ENCODE measurements around the gene PPIL4.

PPIL4 gene

DNA sequence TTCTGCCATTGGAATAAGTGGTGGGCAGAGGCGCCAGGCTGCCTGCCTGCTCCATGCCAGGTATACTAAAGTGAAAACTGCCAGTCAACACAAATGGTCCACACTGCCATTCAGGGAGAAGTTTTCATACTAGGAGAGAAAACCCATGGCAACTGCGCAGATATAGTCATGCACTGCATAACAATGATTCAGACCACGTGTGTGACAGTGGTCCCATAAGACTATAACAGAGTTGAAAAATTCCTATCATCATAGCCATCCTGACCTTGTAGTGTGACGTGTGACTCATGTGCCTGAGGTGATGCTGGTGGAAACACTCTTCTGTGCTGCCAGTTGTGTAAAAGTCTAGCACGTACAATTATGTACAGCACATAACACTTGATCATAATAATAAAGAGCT is 86.1 kb downstream of the PPIL4 start:
- DNase-seq = no peak

DNA sequence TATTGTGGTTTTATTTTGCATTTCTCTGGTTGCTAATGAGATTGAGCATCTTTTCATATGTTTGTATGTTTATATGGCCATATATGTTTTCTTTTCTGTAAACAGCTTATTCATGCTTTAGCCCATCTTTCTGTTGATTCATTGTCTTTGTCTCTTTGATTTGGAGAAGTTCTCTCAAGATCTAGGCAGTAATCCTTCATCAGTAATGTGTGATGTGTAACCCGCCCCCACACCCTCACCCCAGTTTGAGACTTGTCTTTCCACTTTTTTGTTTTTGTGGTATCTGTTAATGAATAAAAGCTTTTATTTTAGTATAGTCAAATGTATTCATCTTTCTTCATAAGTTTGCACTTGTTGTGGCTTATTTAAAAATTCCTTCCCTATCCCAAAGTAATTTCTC is 87.0 kb downstream of the PPIL4 start:
- DNase-seq = no peak

DNA sequence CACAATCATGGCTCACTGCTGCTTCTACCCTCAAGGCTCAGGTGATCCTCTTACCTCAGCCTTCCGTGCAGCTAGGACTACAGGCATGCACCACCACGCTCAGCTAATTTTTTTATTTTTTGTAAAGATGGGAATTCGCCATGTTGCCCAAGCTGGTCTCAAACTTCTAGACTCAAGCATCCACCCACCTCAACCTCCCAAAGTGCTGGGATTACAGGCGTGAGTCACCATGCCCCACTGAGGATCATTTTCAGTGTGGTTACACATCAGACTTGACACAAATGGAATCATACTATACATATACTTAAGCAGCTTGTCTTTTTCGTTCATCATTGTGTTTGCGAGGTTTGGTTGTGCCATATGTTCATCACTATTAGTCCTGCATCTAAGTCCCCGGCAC is 87.6 kb downstream of the PPIL4 start:
- DNase-seq = no peak

DNA sequence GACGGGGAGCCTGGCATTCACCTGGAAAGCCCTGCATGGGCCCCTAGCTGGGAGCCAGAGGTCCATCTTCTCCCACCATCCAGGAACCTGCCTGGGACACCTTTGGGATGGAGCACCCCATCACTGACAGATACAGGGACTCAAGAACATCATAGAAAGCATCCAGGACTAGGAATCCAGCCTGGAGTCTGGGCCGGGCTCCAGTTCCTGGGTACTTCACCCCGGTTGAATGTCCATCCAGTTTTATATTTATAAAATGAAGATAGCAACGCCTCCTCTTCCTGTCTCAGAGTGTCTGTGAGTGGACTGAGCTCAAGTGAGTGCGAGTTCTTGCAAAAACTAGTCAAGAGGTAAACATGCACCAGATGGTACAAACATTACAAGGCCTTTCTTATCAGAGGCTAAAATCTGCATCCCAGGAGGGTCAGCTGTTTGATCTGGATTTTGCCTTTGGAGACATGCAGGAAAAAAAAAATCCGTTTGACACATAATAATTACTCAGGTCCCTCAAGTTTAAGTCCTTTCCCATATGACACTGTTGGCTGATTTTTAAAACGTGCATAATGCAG is 88.4 kb downstream of the PPIL4 start:
- no peak for DNase-seq

DNA sequence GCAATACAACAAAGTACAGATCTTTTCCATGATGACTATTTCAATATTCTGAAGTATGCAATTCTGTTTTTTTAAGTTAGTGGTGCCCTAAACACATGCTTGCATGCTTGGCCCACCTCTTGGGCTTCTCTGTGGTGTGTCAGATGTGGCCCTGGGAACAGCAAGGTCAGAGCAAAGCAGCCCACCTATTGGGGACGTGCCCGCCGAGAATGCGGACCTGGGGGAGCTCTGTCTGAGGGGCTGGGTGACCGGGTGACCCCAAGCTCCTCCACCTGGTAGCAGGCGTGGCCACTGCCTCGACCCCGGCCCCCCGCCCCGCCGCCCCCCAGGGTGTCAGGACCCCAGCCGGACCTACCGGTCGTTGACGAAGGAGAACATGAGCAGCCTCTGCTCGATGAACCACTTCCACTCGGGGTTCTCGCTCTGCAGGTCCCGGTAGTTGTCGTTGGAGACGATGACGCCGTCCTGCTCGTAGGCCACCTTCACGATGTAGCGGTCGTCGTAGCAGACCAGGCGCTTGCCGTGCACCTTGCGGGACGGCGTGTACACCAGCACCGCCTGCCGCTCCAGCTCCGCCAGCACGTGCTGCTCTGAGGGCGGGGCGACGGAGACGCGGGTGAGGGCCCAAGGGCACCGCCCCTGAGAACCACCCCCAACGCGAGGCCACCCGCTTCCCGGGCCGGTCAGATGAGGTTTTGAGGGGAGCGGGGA is 89.4 kb downstream of the PPIL4 start:
- DNase-seq = no peak

DNA sequence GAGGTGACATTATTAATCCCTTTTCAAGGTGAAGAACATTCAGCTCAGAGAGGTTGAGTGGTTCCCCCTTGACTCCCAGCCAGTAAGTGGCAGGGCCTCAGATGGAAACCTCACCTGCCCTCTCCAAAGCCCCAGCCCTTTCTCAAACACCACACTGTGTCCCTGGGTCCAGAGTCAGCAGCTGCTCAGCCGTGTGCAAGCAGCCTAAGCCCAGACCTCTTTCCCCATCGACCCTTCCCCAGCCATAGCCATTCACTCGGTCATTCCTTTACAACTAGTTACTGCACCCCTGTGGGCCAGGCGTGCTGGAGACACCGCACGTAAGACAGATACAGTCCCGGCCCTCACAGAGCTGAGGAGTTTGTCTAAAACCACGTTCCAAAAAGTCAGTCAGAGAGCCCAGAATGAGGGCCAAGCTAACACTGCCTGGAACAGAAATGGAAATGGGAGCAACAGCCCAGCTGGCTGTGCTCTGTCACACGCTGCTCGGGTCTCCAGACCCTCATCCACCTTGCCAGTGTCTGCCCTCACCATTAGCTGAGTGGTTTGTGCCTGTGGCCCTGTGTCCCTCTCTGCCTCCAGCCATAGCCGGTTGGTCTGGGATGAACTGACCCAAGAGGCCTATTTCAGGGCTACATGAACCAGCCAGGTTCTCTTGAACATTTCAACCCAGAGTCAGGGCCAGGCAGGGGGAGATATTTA is 90.7 kb downstream of the PPIL4 start:
- no peak for DNase-seq
